Measurements from ENCODE around the gene CBFB. TPM values are rescaled to one million over a fixed set of nuclear protein-coding genes. Genes with fewer than 3 reads are reported as not detected.

CBFB gene
- total RNA-seq, 2 donors from 2014 or later, result 41.5 TPM

GRCh38 chr16:67082100-67082499, 53.2 kb downstream of the CBFB start:
- Histone ChIP-seq H3K27me3 (no peaks in the 10 kb centered on the region), H3K27ac (no peak overlapping the region), H3K4me1 (no peaks in the 10 kb centered on the region), H3K9ac (ENCODE audit: low read depth in 2 of 2, low read length in 2 of 2) (no peak overlapping the region), H3K4me3 (no peak overlapping the region), H3K36me3 (no peaks in the 10 kb centered on the region), H3K9me3 (no peaks in the 10 kb centered on the region)
- no peak for DNase-seq
- TF ChIP-seq CTCF (IDR thresholded peaks at IDR 0.05), result no peak
- intact Hi-C loops (cut with DNase I), result no loop called here

GRCh38 chr16:67082891-67083290, 53.9 kb downstream of the CBFB start:
- Histone ChIP-seq H3K27ac (no peak overlapping the region), H3K36me3 (no peaks in the 10 kb centered on the region), H3K4me3 (no peak overlapping the region), H3K4me1 (no peaks in the 10 kb centered on the region), H3K9ac (ENCODE audit: low read depth in 2 of 2, low read length in 2 of 2) (no peak overlapping the region), H3K9me3 (no peaks in the 10 kb centered on the region), H3K27me3 (no peaks in the 10 kb centered on the region)
- DNase-seq, result no peak
- TF ChIP-seq CTCF (IDR thresholded peaks at IDR 0.05), result no peak
- intact Hi-C loops (cut with DNase I), result no loop called here

- no peak for TF ChIP-seq CTCF (IDR thresholded peaks at IDR 0.05)
- no peaks in the 10 kb centered on the region for H3K36me3 ChIP-seq
- DNase-seq, result no peak
- H3K4me1 ChIP-seq, result no peaks in the 10 kb centered on the region
- H3K4me3 ChIP-seq, result no peak overlapping the region
- H3K27me3 ChIP-seq, result no peaks in the 10 kb centered on the region
- intact Hi-C loops (cut with DNase I), result no loop called here
- no peaks in the 10 kb centered on the region for H3K9me3 ChIP-seq
- H3K27ac ChIP-seq, result no peak overlapping the region
- no peak overlapping the region for H3K9ac ChIP-seq (ENCODE audit: low read depth in 2 of 2, low read length in 2 of 2)
Observed at GRCh38 chr16:67084345-67085028, 55.5 kb downstream of the CBFB start.

- Histone ChIP-seq H3K9me3 (no peaks in the 10 kb centered on the region), H3K9ac (ENCODE audit: low read depth in 2 of 2, low read length in 2 of 2) (no peak overlapping the region), H3K4me3 (no peak overlapping the region), H3K27me3 (no peaks in the 10 kb centered on the region), H3K36me3 (no peaks in the 10 kb centered on the region), H3K27ac (no peak overlapping the region), H3K4me1 (no peaks in the 10 kb centered on the region)
- DNase-seq, result no peak
- TF ChIP-seq CTCF (IDR thresholded peaks at IDR 0.05), result no peak
- intact Hi-C loops (cut with DNase I), result no loop called here
Observed at GRCh38 chr16:67086822-67087221, 57.9 kb downstream of the CBFB start.

GRCh38 chr16:67087291-67087690, 58.3 kb downstream of the CBFB start:
- Histone ChIP-seq H3K27ac (no peak overlapping the region), H3K36me3 (no peaks in the 10 kb centered on the region), H3K9me3 (no peaks in the 10 kb centered on the region), H3K9ac (ENCODE audit: low read depth in 2 of 2, low read length in 2 of 2) (no peak overlapping the region), H3K27me3 (no peaks in the 10 kb centered on the region), H3K4me3 (no peak overlapping the region), H3K4me1 (no peaks in the 10 kb centered on the region)
- TF ChIP-seq CTCF (IDR thresholded peaks at IDR 0.05), result no peak
- no peak for DNase-seq
- intact Hi-C loops (cut with DNase I), result no loop called here

Data from colonic mucosa (tissue), 4 donors.